Glomerular visceral epithelial cell (primary cell): Measurements from ENCODE around the gene UBE2H.
A peak's percentile ranks its signal among the peaks of the same experiment; 100 is the strongest.
"Not testable (repeated sequence)": the region's sequence is repeated elsewhere in the genome, so short reads cannot be mapped to it uniquely, and the experiment has no call there.

ENCODE experiments used
- DNase-seq: peaks from one replicate; pipeline ENCODE4 v3.0.0-alpha.2; 2016; ENCODE audit errors: extremely low spot score

The UBE2H gene

GRCh38 chr7:129908181-129908580 is 44.6 kb downstream of the UBE2H start:
- no peak for DNase-seq

GRCh38 chr7:129907122-129907736 is 45.5 kb downstream of the UBE2H start:
- DNase-seq: no peak

- DNase-seq: no peak
Observed at GRCh38 chr7:129906700-129907099, 46.1 kb downstream of the UBE2H start.

GRCh38 chr7:129903935-129904334 is 48.8 kb downstream of the UBE2H start:
- DNase-seq: no peak

- no peak for DNase-seq
Observed at GRCh38 chr7:129902788-129903422, 49.9 kb downstream of the UBE2H start.

GRCh38 chr7:129898502-129899160 is 54.1 kb downstream of the UBE2H start:
- DNase-seq: no peak

GRCh38 chr7:129898007-129898406 is 54.8 kb downstream of the UBE2H start:
- no peak for DNase-seq

GRCh38 chr7:129896568-129897382 is 56.0 kb downstream of the UBE2H start:
- peak; percentile 67 for DNase-seq

GRCh38 chr7:129894184-129894583 is 58.6 kb downstream of the UBE2H start:
- not testable (repeated sequence) for DNase-seq

GRCh38 chr7:129890090-129890489 is 62.7 kb downstream of the UBE2H start:
- no peak for DNase-seq

GRCh38 chr7:129889133-129889844 is 63.5 kb downstream of the UBE2H start:
- no peak for DNase-seq

- no peak for DNase-seq
Observed at GRCh38 chr7:129887865-129888264, 64.9 kb downstream of the UBE2H start.

GRCh38 chr7:129886818-129887186 is 66.0 kb downstream of the UBE2H start:
- DNase-seq: peak; percentile 19

- peak; percentile 40 for DNase-seq
Observed at GRCh38 chr7:129886167-129886817, 66.5 kb downstream of the UBE2H start.

- no peak for DNase-seq
Observed at GRCh38 chr7:129884495-129884894, 68.3 kb downstream of the UBE2H start.

GRCh38 chr7:129883151-129883550 is 69.6 kb downstream of the UBE2H start:
- no peak for DNase-seq

GRCh38 chr7:129882531-129882930 is 70.2 kb downstream of the UBE2H start:
- DNase-seq: peak; percentile 15

- no peak for DNase-seq
Observed at GRCh38 chr7:129877146-129877792, 75.5 kb downstream of the UBE2H start.

- peak; percentile 15 for DNase-seq
Observed at GRCh38 chr7:129875745-129876411, 76.9 kb downstream of the UBE2H start.

GRCh38 chr7:129875160-129875559 is 77.6 kb downstream of the UBE2H start:
- DNase-seq: no peak
